ENCODE data around the gene SLC35F1. TPM values are rescaled to one million over a fixed set of nuclear protein-coding genes. Genes with fewer than 3 reads are reported as not detected.
"Not testable (repeated sequence)": the region's sequence is repeated elsewhere in the genome, so short reads cannot be mapped to it uniquely, and the experiment has no call there.

Gene SLC35F1
- 14.3 and 14.6 TPM in 2 replicates for polyA plus RNA-seq (2014; cell fraction: cytosol; rRNA removed)
- 4.3 and 4.7 TPM in 2 replicates for polyA plus RNA-seq (2014; cell fraction: nucleus; rRNA removed)

GRCh38 chr6:117906958-117907600, at the start of gene SLC35F1:
Gene SLC35F1 (plus strand): TSS chr6:117907264.
- DNase-seq (ENCODE audit: low spot score): peak; percentile 66

GRCh38 chr6:117858601-117859000, 48.5 kb upstream of the SLC35F1 start:
- DNase-seq (ENCODE audit: low spot score): not testable (repeated sequence)

DNA sequence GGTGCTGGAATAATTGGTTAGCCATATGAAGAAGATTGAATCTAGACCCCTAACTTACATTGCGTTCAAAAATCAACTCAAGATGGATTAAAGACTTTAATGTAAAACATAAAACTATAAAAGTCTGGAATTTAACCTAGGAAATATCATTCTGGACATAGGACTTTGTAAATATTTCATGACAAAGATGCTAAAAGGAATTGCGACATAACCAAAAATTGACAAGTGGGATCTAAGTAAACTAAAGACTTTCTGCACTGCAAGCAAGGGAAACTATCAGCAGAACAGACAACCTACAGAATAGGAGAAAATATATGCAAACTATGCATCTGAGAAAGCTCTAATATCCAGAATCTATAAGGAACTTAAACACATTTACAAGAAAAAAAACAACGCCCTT, 45.5 kb upstream of the SLC35F1 start:
- DNase-seq (ENCODE audit: low spot score): no peak

GRCh38 chr6:117866561-117866960, 40.5 kb upstream of the SLC35F1 start:
- DNase-seq (ENCODE audit: low spot score): no peak

- DNase-seq (ENCODE audit: low spot score): no peak
Observed at GRCh38 chr6:117870486-117871242, 36.4 kb upstream of the SLC35F1 start.

- DNase-seq (ENCODE audit: low spot score): no peak
Observed at GRCh38 chr6:117880824-117881223, 26.2 kb upstream of the SLC35F1 start.

DNA sequence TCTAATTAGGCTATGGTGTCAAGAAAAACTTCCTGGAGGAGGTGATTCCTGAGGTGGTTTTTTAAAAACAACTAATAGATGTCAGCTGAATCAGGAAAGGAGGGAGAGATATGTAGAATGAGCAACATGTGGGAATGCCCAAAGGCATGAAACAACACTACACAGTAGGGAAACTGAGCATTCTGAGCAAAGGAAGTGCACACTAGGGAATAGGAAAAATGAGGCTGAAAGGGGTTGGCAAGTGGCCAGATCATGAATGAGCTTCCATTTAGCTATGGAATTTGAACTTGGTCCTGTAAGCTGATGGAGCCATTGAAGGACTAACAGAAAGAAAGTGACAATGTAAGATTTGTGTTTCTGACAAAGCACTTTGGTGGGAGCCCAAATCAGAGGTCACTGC, 16.9 kb upstream of the SLC35F1 start:
- no peak for DNase-seq (ENCODE audit: low spot score)

DNA sequence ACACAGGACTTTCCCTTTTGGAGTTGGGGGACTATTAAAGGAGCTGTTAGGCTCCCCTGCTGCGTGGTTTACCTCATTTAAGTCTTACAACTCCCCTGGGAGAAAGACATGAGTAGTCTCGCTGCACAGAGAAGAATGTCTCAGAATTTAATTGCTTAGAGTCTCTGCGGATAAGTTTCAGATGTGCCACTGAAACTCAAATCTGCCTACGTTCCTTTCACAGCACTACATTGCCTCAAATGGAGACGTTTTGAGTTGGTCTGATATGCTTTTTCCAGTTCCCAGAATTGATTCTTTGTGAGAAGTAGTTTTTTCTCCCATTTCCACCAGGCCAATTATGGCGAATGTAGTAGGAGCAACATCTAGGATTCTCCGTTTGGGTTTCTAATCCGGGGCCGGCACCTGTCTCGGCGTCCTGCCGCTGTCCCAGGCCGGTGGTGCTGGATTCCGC, 532 bp upstream of the SLC35F1 start:
- peak; percentile 57 for DNase-seq (ENCODE audit: low spot score)

GRCh38 chr6:117907601-117908245, 659 bp downstream of the SLC35F1 start:
- peak; percentile 36 for DNase-seq (ENCODE audit: low spot score)

DNA sequence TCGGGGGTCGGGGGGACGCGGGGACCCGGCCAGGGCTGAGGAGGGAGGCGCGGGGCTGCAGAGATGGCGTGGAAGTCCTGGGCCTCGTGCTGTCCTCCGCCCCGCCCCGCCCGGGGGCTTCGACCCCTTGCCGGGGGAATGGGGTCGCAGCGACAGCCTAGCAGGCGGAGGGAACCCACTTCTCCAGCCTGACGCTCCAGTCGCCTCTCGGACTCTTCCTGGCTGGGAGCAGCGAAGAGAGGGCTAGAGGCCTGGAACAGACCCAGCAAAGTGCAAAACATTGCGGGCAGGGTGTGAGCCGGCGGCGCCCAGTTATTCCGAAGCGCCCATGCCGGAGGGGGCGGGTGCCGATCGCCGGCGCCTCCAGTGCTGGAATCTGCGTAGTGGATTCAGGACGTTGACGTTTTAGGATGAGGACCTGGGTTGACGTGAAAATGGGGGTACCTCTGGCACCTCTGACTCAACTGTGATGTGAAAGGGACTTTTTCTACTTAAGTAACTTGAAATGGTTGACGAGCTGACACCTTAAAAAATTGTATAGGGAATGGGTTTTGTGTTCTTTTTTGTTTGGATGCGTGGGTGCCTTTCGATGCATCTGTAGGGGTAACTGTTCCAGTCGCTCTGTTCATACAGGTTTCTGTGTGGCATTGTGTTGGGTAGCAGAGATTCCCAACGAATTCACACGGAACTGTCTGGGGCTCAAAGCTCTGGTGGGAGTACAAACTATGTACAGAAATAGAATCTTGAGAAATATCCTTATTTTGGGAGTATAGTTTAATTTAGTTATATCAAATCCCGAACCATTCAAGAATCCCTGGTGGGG, 1.4 kb downstream of the SLC35F1 start:
- peak; percentile 49 for DNase-seq (ENCODE audit: low spot score)

- no peak for DNase-seq (ENCODE audit: low spot score)
Observed at GRCh38 chr6:117909638-117910037, 2.6 kb downstream of the SLC35F1 start.

- DNase-seq (ENCODE audit: low spot score): no peak
Observed at GRCh38 chr6:117910549-117910948, 3.5 kb downstream of the SLC35F1 start.

- no peak for DNase-seq (ENCODE audit: low spot score)
Observed at GRCh38 chr6:117911150-117911549, 4.1 kb downstream of the SLC35F1 start.

- no peak for DNase-seq (ENCODE audit: low spot score)
Observed at GRCh38 chr6:117911660-117912059, 4.6 kb downstream of the SLC35F1 start.

DNA sequence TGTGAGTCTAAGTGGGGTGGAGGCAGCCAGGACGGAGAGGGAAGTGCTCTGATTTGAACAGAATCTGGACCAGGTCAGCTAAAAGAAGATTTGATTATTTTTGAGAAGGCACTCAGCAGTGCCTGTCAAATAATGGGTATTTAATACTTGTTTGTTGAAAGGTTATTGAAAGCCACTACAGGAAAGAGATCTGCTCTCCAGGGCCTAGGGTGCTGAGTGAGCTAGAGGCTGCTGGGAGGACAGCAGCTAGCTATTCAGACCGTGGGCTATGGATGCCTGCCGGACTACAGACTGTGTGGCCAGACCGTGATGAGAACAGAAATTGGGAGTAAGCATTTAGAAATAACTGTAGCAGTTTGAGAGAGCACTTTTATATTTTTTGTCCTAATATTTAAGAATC, 8.8 kb downstream of the SLC35F1 start:
- DNase-seq (ENCODE audit: low spot score): no peak

DNA sequence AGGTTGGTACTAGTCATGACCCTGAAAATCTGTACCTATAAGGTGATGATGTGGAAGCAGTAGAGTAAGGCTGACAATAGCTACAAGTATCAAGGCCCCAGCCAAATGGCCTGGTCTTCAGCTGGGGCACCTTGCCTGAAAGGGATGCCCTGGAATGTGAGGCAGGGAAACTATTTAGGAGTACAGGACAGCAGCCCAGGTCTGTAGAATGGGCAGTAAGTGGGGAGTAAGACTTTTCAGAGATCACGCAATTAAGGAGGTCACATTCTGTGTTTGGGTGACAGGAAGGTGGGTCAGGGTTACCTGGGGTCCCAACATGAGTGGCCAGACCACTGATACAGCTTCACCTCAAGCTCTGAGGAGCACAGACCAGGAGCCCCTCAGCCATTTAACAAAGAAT, 9.4 kb downstream of the SLC35F1 start:
- DNase-seq (ENCODE audit: low spot score): no peak

GRCh38 chr6:117917176-117917575, 10.1 kb downstream of the SLC35F1 start:
- no peak for DNase-seq (ENCODE audit: low spot score)

DNA sequence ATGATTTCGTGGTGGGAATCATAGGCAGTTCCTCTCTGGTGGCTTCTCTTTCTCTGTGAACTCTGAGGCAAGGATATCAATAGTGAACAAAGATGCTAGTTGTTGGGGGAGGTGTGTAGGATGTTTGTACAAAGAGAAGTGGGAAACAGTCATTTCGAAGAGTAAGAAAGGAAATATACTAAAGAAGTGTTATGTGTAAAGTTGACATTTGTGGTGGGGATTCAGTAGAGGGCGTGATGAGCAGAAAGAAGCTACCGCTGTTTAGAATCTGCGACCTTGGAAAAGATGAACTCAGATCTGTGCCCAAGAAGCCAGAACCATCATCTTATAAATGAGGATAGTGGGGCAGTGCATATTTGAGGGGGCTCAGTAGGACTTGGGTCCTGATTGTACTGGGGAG, 11.4 kb downstream of the SLC35F1 start:
- no peak for DNase-seq (ENCODE audit: low spot score)

- DNase-seq (ENCODE audit: low spot score): peak; percentile 11
Observed at GRCh38 chr6:117919275-117919674, 12.2 kb downstream of the SLC35F1 start.

DNA sequence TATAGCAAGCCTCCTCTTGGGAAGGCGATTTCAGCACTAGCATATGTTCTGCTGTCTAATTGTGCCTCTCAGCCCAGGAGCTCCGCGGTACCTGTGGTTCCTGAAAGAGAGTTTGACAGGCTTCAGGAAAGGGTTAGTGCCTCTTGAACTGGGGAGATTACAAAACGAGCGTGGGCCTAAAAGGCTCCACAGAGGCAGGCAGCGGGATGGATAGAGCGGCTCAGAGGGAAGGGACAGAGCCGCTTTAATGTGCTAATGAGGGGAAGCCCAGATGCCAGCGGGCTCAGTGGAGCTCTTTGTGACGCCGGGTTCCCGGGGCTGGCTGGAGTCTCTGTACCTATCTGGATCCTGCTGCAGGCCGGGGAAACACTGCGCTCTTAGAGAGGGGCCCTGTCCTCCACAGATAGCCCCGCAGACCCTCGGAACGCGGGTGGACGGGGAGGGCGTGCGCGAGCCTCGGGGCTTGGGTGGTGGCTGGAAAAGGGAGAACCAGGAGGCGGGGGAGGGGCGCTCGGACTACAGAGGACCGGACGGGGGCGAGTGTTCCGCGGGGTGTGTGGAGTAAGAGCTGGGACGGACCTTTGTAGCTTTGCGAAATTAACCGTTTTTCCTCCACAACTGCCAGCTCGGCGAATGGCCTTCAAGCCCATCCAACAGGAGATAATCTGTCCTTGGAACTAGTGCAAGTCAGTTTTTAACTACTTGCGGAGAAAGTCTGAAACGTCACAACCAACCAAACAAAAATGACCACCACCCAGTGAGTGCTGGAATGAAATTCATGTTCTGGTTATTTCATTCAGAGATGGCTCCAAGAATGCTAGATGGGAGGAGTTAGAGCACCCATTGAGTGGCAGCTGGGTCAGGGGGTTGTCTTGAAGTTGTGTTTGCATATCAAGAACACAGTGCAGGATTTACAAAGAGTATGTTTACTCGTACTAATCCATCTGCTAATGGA, 13.0 kb downstream of the SLC35F1 start:
- peak; percentile 28 for DNase-seq (ENCODE audit: low spot score)

Measured in SK-N-DZ (cell line).